ENCODE results near the gene PCDHGB3.
"Not testable (repeated sequence)": the region's sequence is repeated elsewhere in the genome, so short reads cannot be mapped to it uniquely, and the experiment has no call there.

PCDHGB3 gene

DNA sequence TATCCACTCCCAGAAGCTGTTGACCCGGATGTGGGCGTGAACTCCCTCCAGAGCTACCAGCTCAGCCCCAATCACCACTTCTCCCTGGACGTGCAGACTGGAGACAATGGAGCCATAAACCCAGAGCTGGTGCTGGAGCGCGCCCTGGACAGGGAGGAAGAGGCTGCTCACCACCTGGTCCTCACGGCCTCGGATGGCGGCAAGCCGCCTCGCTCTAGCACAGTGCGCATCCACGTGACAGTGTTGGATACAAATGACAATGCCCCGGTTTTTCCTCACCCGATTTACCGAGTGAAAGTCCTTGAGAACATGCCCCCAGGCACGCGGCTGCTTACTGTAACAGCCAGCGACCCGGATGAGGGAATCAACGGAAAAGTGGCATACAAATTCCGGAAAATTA is 23.2 kb downstream of the PCDHGB3 start:
- DNase-seq: no peak

DNA sequence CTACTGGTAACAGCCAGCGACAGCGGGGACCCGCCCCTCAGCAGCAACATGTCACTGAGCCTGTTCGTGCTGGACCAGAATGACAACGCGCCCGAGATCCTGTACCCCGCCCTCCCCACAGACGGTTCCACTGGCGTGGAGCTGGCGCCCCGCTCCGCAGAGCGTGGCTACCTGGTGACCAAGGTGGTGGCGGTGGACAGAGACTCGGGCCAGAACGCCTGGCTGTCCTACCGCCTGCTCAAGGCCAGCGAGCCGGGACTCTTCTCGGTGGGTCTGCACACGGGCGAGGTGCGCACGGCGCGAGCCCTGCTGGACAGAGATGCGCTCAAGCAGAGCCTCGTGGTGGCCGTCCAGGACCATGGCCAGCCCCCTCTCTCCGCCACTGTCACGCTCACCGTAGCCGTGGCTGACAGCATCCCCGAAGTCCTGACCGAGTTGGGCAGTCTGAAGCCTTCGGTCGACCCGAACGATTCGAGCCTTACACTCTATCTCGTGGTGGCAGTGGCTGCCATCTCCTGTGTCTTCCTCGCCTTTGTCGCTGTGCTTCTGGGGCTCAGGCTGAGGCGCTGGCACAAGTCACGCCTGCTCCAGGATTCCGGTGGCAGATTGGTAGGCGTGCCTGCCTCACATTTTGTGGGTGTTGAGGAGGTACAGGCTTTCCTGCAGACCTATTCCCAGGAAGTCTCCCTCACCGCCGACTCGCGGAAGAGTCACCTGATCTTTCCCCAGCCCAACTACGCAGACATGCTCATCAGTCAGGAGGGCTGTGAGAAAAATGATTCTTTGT is 24.6 kb downstream of the PCDHGB3 start:
- DNase-seq: not testable (repeated sequence)

DNA sequence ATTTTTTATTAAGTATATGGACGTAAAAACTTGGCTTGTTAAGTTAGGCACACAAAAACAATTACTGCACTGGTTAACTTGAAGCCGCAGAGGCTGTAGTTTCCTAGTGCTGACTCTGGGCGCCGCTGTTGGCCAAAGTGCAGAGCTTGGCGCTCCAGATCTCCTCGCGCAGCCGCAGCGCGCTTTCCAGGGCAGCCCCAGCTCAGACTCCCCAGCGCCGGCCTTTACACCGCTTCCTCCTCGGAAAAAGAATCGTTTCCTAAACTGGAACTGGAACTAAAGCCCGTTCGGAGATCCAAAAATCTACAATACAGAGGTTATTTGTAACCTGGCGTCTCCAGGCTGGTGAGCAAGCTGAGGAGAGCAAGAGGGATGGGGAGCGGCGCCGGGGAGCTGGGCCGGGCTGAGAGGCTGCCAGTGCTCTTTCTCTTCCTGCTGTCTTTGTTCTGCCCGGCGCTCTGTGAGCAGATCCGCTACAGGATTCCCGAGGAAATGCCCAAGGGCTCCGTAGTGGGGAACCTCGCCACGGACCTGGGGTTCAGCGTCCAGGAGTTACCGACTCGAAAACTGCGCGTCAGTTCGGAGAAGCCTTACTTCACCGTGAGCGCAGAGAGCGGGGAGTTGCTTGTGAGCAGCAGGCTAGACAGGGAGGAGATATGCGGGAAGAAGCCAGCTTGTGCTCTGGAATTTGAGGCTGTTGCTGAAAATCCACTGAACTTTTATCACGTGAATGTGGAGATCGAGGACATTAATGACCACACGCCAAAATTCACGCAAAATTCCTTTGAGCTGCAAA is 27.9 kb downstream of the PCDHGB3 start, which contains the start of gene PCDHGB5:
PCDHGB5 (plus strand) TSS at position 192 of the 796 bp plus-strand sequence; CDS start at position 373, 181 bp downstream.
- not testable (repeated sequence) for DNase-seq

DNA sequence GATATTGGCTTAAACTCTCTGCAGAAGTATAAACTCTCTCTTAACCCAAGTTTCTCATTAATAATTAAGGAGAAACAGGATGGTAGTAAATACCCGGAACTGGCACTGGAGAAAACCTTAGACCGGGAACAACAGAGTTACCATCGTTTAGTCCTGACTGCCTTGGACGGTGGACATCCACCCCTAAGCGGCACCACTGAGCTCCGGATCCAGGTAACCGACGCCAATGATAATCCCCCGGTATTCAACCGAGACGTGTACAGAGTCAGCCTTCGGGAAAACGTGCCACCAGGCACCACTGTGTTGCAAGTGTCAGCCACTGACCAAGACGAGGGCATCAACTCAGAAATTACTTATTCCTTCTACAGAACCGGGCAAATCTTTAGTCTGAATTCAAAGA is 28.6 kb downstream of the PCDHGB3 start:
- DNase-seq: no peak

DNA sequence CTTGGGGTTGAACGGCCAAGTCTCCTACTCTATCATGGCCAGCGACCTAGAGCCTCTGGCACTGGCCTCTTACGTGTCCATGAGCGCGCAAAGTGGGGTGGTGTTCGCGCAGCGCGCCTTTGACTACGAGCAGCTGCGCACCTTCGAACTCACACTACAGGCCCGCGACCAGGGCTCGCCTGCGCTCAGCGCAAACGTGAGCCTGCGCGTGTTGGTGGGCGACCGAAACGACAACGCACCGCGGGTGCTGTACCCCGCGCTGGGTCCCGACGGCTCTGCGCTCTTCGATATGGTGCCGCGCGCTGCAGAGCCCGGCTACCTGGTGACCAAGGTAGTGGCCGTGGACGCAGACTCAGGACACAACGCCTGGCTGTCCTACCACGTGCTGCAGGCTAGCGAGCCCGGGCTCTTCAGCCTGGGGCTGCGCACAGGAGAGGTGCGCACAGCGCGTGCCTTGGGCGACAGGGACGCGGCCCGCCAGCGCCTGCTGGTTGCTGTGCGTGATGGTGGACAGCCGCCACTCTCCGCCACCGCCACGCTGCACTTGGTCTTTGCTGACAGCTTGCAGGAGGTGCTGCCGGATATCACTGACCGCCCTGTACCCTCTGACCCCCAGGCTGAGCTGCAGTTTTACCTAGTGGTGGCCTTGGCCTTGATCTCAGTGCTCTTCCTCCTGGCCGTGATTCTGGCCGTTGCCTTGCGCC is 29.7 kb downstream of the PCDHGB3 start:
- DNase-seq: no peak

DNA sequence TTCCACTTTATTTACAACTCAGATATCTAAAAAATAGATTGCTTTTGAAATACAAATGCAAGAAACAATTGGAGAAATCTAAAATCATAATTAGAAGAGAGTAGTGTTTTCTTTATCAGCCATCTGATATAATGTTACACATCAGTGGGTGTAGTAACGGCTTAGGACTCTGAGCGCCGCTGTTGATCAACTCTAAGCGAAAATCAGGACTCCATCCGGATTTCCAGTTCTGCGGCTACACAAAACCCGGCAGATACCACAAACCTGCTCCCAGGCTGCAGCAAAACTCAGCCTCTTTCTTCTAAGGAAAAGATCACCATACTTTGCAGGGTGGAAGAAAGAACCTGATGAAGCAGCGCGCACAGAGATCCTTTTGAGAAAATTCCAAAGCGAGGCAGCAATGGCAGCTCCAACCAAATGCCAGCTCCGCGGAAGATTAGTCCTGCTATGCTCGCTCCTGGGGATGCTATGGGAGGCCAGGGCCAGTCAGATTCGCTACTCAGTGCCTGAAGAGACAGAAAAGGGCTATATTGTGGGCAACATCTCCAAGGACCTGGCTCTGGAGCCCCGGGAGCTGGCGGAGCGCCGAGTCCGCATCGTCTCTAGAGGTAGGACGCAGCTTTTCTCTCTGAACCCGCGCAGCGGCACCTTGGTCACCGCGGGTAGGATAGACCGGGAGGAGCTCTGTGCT is 32.7 kb downstream of the PCDHGB3 start, which contains the start of gene PCDHGA9:
PCDHGA9 (plus strand) TSS at position 226 of the 691 bp plus-strand sequence; CDS start at position 401, 175 bp downstream.
- DNase-seq: no peak

DNA sequence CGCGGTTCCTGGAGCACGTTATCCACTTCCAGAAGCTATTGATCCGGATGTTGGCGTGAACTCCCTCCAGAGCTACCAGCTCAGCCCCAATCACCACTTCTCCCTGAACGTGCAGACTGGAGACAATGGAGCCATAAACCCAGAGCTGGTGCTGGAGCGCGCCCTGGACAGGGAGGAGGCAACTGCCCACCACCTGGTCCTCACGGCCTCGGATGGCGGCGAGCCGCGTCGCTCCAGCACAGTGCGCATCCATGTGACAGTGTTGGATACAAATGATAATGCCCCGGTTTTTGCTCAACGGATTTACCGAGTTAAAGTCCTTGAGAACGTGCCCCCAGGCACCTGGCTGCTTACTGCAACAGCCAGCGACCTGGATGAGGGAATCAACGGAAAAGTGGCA is 33.3 kb downstream of the PCDHGB3 start:
- DNase-seq: no peak

DNA sequence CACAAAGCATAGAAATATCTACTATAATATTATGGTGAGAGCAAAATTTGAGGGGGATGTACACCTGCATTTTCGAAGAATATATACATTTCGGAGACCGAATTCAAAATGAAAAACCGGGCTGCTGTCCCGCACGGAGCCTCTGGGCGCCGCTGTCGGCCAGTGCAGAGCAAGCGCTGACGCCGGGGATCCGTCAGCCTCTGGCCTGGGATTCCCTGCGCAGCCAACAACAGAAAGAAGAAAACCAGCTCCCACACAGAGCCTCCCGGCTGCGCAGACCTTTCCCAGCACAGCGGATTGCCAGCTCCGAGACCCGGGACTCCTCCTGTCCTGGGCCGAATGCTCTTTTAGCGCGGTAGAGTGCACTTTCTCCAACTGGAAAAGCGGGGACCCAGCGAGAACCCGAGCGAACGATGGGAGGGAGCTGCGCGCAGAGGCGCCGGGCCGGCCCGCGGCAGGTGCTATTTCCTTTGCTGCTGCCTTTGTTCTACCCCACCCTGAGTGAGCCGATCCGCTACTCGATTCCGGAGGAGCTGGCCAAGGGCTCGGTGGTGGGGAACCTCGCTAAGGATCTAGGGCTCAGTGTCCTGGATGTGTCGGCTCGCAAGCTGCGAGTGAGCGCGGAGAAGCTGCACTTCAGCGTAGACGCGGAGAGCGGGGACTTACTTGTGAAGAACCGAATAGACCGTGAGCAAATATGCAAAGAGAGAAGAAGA is 37.9 kb downstream of the PCDHGB3 start, which contains the start of gene PCDHGB6:
PCDHGB6 (plus strand) TSS at position 232 of the 716 bp plus-strand sequence; CDS start at position 414, 182 bp downstream.
- peak; percentile 61 for DNase-seq

DNA sequence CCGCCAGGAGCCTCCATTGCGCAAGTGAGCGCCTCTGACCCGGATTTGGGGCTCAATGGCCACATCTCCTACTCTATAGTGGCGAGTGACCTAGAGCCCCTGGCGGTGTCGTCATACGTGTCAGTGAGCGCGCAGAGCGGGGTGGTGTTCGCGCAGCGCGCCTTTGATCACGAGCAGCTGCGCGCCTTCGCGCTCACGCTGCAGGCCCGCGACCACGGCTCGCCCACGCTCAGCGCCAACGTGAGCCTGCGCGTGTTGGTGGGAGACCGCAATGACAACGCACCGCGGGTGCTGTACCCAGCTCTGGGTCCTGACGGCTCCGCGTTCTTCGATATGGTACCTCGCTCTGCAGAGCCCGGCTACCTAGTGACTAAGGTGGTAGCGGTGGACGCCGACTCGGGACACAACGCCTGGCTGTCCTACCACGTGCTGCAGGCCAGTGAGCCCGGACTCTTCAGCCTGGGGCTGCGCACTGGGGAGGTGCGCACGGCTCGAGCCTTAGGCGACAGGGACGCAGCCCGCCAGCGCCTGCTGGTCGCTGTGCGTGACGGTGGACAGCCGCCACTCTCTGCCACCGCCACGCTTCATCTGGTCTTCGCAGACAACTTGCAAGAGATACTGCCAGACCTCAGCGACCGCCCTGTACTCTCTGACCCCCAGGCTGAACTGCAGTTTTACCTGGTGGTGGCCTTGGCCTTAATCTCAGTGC is 39.7 kb downstream of the PCDHGB3 start:
- DNase-seq: no peak

DNA sequence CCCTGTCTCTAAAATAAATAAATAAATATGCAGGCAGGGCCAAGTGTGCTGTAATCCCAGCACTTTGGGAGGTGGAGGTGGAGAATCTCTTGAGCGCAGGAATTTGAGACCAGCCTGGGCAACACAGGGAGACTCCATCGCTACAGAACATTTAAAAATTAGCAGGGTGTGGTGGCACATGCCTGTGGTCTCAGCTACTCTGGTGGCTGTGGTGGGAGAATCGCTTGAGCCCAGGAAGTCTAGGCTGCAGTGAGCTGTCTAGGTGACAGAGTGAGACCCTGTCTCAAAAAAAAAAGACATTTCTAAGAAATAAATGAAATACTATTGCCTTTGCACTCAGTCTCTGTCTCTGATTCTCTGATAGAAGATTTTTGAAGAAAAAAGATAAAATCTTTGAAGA is 41.5 kb downstream of the PCDHGB3 start:
- DNase-seq: no peak

DNA sequence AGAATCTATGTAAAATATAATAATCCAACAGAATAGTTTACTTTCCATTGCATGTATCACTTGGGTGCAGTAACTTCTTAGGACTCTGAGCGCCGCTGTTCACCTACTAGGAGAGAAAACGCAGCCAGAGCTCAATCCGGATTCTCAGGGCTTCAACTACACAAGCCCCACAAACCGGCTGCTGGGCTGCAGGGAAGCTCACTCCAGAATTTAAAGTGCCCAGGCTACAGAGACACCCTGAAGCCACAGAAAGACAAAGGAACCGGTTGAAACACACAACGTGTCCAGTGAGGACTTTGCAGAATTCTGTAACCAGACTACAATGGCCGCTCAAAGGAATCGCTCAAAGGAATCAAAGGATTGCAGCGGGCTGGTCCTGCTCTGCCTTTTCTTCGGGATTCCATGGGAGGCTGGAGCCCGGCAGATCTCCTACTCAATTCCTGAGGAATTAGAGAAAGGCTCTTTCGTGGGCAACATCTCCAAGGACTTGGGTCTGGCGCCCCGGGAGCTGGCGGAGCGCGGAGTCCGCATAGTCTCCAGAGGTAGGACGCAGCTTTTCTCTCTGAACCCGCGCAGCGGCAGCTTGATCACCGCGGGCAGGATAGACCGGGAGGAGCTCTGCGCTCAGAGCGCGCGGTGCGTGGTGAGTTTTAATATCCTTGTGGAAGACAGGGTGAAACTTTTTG is 43.0 kb downstream of the PCDHGB3 start, which contains the start of gene PCDHGA10:
PCDHGA10 (plus strand) TSS at position 134 of the 686 bp plus-strand sequence; CDS start at position 323, 189 bp downstream.
- DNase-seq: no peak

DNA sequence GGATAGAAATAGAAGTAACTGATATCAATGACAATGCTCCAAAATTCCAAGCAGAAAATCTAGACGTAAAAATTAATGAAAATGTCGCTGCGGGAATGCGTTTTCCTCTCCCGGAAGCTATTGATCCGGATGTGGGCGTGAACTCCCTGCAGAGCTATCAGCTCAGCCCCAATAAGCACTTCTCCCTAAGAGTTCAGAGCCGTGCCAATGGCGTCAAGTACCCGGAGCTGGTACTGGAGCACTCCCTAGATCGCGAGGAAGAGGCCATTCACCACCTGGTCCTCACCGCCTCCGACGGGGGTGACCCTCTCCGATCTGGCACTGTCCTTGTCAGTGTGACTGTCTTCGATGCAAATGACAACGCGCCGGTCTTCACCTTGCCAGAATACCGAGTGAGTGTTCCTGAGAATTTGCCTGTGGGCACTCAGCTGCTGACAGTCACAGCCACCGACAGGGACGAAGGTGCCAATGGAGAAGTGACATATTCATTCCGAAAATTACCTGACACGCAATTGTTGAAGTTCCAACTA is 43.6 kb downstream of the PCDHGB3 start:
- no peak for DNase-seq

DNA sequence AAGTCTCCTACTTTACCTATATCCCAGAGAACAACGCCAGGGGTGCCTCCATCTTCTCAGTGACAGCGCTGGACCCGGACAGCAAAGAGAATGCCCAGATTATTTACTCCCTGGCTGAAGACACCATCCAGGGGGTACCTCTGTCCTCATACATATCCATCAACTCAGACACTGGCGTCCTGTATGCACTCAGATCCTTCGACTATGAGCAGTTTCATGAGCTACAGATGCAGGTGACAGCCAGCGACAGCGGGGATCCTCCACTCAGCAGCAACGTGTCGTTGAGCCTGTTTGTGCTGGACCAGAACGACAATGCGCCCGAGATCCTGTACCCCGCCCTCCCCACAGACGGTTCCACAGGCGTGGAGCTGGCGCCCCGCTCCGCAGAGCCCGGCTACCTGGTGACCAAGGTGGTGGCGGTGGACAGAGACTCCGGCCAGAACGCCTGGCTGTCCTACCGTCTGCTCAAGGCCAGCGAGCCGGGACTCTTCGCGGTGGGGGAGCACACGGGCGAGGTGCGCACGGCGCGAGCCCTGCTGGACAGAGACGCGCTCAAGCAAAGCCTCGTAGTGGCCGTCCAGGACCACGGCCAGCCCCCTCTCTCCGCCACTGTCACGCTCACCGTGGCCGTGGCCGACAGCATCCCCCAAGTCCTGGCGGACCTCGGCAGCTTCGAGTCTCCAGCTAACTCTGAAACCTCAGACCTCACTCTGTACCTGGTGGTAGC is 44.7 kb downstream of the PCDHGB3 start:
- not testable (repeated sequence) for DNase-seq

DNA sequence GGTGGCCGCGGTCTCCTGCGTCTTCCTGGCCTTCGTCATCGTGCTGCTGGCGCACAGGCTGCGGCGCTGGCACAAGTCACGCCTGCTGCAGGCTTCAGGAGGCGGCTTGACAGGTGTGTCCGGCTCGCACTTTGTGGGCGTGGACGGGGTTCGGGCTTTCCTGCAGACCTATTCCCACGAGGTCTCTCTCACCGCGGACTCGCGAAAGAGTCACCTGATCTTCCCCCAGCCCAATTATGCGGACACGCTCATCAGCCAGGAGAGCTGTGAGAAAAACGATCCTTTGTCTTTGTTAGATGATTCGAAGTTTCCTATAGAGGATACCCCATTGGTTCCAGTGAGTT is 45.2 kb downstream of the PCDHGB3 start:
- DNase-seq: not testable (repeated sequence)

DNA sequence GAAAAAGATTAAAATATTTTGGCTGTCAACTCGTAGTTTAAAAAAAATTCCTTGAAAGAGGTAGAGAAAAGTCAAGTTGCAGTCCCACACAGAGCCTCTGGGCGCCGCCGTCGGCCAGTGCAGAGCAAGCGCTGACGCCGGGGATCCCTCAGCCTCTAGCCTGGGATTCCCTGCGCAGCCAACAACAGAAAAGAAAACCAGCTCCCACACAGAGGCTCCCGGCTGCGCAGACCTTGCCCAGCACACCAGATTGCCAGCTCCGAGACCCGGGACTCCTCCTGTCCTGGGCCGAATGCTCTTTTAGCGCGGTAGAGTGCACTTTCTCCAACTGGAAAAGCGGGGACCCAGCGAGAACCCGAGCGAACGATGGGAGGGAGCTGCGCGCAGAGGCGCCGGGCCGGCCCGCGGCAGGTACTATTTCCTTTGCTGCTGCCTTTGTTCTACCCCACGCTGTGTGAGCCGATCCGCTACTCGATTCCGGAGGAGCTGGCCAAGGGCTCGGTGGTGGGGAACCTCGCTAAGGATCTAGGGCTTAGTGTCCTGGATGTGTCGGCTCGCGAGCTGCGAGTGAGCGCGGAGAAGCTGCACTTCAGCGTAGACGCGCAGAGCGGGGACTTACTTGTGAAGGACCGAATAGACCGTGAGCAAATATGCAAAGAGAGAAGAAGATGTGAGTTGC is 47.6 kb downstream of the PCDHGB3 start, which contains the start of gene PCDHGB7:
PCDHGB7 (plus strand) TSS at position 184 of the 679 bp plus-strand sequence; CDS start at position 367, 183 bp downstream.
- DNase-seq: peak; percentile 78

DNA sequence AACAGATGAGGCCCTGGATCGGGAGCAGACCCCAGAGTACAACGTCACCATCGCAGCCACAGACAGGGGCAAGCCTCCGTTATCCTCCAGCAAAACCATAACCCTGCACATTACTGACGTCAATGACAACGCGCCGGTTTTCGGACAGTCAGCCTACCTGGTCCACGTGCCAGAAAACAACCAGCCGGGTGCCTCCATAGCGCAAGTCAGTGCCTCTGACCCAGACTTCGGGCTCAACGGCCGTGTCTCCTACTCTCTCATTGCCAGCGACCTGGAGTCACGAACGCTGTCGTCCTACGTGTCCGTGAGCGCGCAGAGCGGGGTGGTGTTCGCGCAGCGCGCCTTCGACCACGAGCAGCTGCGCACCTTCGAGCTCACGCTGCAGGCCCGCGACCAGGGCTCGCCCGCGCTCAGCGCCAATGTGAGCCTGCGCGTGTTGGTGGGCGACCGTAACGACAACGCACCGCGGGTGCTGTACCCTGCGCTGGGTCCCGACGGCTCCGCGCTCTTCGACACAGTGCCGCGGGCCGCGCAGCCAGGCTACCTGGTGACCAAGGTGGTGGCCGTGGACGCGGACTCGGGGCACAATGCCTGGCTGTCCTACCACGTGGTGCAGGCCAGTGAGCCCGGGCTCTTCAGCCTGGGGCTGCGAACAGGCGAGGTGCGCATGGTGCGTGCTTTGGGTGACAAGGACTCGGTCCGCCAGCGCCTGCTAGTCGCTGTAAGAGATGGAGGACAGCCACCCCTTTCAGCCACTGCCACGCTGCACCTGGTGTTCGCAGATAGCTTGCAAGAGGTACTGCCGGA is 49.2 kb downstream of the PCDHGB3 start:
- no peak for DNase-seq

DNA sequence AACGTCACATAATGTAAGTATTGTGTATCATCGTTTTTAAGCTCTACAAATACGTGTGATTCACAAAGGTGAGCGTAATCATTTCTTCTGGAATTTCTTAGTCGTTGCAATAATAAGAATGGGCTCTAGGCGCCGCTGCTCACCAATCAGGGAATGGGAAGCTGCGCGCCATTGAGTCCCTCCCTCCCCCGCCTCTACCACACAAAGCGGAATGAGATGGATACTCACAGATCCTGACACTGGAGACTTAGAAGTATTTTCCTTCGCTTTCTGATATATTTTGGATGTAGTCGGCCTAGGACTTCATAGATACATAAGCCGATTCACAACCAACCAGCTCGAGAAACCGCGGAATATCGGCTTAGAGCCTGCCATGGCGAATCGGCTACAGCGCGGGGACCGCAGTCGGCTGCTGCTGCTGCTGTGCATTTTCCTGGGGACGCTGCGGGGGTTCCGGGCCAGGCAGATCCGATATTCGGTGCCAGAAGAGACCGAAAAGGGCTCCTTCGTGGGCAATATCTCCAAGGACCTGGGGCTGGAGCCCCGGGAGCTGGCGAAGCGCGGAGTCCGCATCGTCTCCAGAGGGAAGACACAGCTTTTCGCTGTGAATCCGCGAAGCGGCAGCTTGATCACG is 50.9 kb downstream of the PCDHGB3 start, which contains the start of gene PCDHGA11:
PCDHGA11 (plus strand) TSS at position 197 of the 634 bp plus-strand sequence; CDS start at position 374, 177 bp downstream.
- DNase-seq: no peak
